GM12878 (cell line): ENCODE results near the gene IQGAP2. TPM values are rescaled to one million over a fixed set of nuclear protein-coding genes. Genes with fewer than 3 reads are reported as not detected.

Experiments used
- ATAC-seq: fragments of 200-7000 bp; cut with Tn5 transposase; 3 replicates; pipeline ENCODE4 v1.9.1; 2020; ENCODE audit warnings: mild to moderate bottlenecking, moderate library complexity
- BruUV-seq: library from RNA; stranded (reverse); fragments of 400-500 nt; replicated peaks from 2 replicates; lab custom pipeline; 2021; lab: Mats Ljungman, UMichigan
- CTCF ChIA-PET: fragments of 300-600 bp; sonication (Branson Sonifier 250); formaldehyde crosslinking; extraction: SDS; loops from one replicate; lab custom pipeline; 2021; ENCODE audit warnings: inconsistent platforms; lab: Yijun Ruan, JAX
- POLR2A ChIA-PET: fragments of 350-600 bp; formaldehyde crosslinking; extraction: SDS; loops from one replicate; lab custom pipeline; 2021; ENCODE audit warnings: inconsistent platforms; lab: Charles Lee
- RAD21 ChIA-PET: fragments of 300-600 bp; sonication (Branson Sonifier 250); formaldehyde crosslinking; loops from one replicate; lab custom pipeline; 2023; ENCODE audit warnings: antibody characterized with exemption; ENCODE audit not compliant: unreplicated experiment; lab: Charles Lee
- SMC1A ChIA-PET: fragments of 300-600 bp; sonication (Branson Sonifier 250); formaldehyde crosslinking; loops from one replicate; lab custom pipeline; 2023; ENCODE audit not compliant: unreplicated experiment, uncharacterized antibody; lab: Charles Lee
- DNase-seq: peaks from one replicate; pipeline ENCODE4 v3.0.0-alpha.2; 2011; ENCODE audit warnings: low read depth, low spot score
- FAIRE-seq: peaks from 3 replicates; lab custom pipeline; 2011; peaks lifted over from hg19 to GRCh38; lab: Jason Lieb, UNC
- H2AFZ ChIP-seq: 2 replicates; pipeline ENCODE4 v1.6.0; 2011; ENCODE audit warnings: low read depth, low read length, control low read depth; ENCODE audit not compliant: control insufficient read depth
- H3K27ac ChIP-seq: 2 replicates; pipeline ENCODE4 v1.5.1; 2011; ENCODE audit warnings: control low read depth; ENCODE audit not compliant: control insufficient read depth, insufficient read depth
- H3K27me3 ChIP-seq, 2 experiments: replicated peaks in 1 of 2; 2 replicates each; pipeline versions ENCODE4 v1.6.0 to v1.6.1; 2011; ENCODE audit warnings: low read length in 1 of 2; ENCODE audit not compliant: control insufficient read depth in 2 of 2, insufficient read depth in 2 of 2
- H3K36me3 ChIP-seq, 2 experiments: 2 replicates each; pipeline ENCODE4 v1.5.1; 2011; ENCODE audit warnings: low read length in 1 of 2; ENCODE audit not compliant: control insufficient read depth in 2 of 2, insufficient read depth in 2 of 2
- H3K4me1 ChIP-seq: 2 replicates; pipeline ENCODE4 v1.6.1; 2011; ENCODE audit warnings: mild to moderate bottlenecking, low read length, moderate library complexity, mixed read lengths; ENCODE audit not compliant: control insufficient read depth, insufficient read depth
- H3K4me2 ChIP-seq: 2 replicates; pipeline ENCODE4 v1.6.0; 2011; ENCODE audit warnings: control low read depth; ENCODE audit not compliant: control insufficient read depth, insufficient read depth
- H3K4me3 ChIP-seq: fragments of 200-600 bp; sonication (generic); 2 replicates; pipeline ENCODE4 v1.5.1; 2016
- H3K79me2 ChIP-seq: 2 replicates; pipeline ENCODE4 v1.6.0; 2011; ENCODE audit warnings: low read length; ENCODE audit not compliant: control insufficient read depth, insufficient read depth
- H3K9ac ChIP-seq: 2 replicates; pipeline ENCODE4 v1.8.0; 2011; ENCODE audit warnings: low read length, control low read depth, mixed read lengths; ENCODE audit not compliant: control insufficient read depth, insufficient read depth
- H3K9me3 ChIP-seq: replicated peaks from 3 replicates; pipeline ENCODE4 v1.5.1; 2011; ENCODE audit warnings: mild to moderate bottlenecking, low read length; ENCODE audit not compliant: control insufficient read depth, insufficient read depth
- H4K20me1 ChIP-seq: 2 replicates; pipeline ENCODE4 v1.6.0; 2011; ENCODE audit not compliant: control insufficient read depth, insufficient read depth
- BACH1 ChIP-seq: fragments of 450-650 bp; IDR thresholded peaks from 2 replicates; pipeline ENCODE4 v1.6.1; 2017; ENCODE audit warnings: mild to moderate bottlenecking, borderline replicate concordance
- CHD1 ChIP-seq: IDR thresholded peaks from 2 replicates; pipeline ENCODE4 v1.6.1; 2012; ENCODE audit warnings: low read depth, low read length, improper control_type of control experiment
- FOXM1 ChIP-seq: IDR thresholded peaks from 2 replicates; pipeline ENCODE4 v1.6.1; 2012; ENCODE audit warnings: low read depth, mild to moderate bottlenecking, inconsistent platforms, low read length, moderate library complexity
- MTA2 ChIP-seq: fragments of 450-650 bp; IDR thresholded peaks from 2 replicates; pipeline ENCODE4 v1.6.1; 2016; ENCODE audit warnings: low read depth, mild to moderate bottlenecking, moderate library complexity
- RB1 ChIP-seq: fragments of 450-650 bp; formaldehyde crosslinking; IDR thresholded peaks from 2 replicates; pipeline ENCODE4 v1.6.1; 2017; ENCODE audit warnings: mild to moderate bottlenecking, borderline replicate concordance
- RELA ChIP-seq: fragments of 450-650 bp; IDR thresholded peaks from 2 replicates; pipeline ENCODE4 v1.8.0; 2014; ENCODE audit warnings: borderline replicate concordance; ENCODE audit not compliant: partially characterized antibody
- RFX5 ChIP-seq: IDR thresholded peaks from 2 replicates; pipeline ENCODE4 v1.6.1; 2011; ENCODE audit warnings: low read depth, low read length, improper control_type of control experiment
- SRF ChIP-seq, 2 experiments: IDR thresholded peaks; 2 replicates each; pipeline ENCODE4 v1.6.1; 2011; ENCODE audit warnings: low read depth in 2 of 2, low read length in 2 of 2, mild to moderate bottlenecking in 1 of 2, moderate library complexity in 1 of 2
- STAT1 ChIP-seq: fragments of 450-650 bp; conservative IDR thresholded peaks from 2 replicates; pipeline ENCODE4 v1.6.1; 2014; ENCODE audit warnings: antibody characterized with exemption, mild to moderate bottlenecking
- TCF12 ChIP-seq: IDR thresholded peaks from 2 replicates; pipeline ENCODE4 v1.6.1; 2011; ENCODE audit warnings: low read depth, mild to moderate bottlenecking, low read length
- TCF3 ChIP-seq: IDR thresholded peaks from 2 replicates; pipeline ENCODE4 v1.6.1; 2012; ENCODE audit warnings: low read depth, mild to moderate bottlenecking, low read length, borderline replicate concordance; ENCODE audit not compliant: insufficient read depth
- TCF7 ChIP-seq: IDR thresholded peaks from 2 replicates; pipeline ENCODE4 v1.6.1; 2014; ENCODE audit warnings: antibody characterized with exemption, borderline replicate concordance
- ZZZ3 ChIP-seq: IDR thresholded peaks from 2 replicates; pipeline ENCODE4 v1.6.1; 2011; ENCODE audit warnings: low read depth; ENCODE audit not compliant: control insufficient read depth, insufficient read length
- WGBS: methylation state at CpG from one replicate; pipeline ENCODE4 v1.1.6; 2016; ENCODE audit warnings: low lambda C conversion rate; ENCODE audit not compliant: insufficient replicate concordance, insufficient coverage; ENCODE audit errors: missing lambda C conversion rate; 5-methylcytosine and 5-hydroxymethylcytosine counted together
- in situ Hi-C: fragments of 300-500 bp; cut with MboI; formaldehyde crosslinking; loops from 9 replicates; pipeline ENCODE4 v1.14.3; 2018; ENCODE audit warnings: mixed read lengths
- intact Hi-C: fragments of 100-400 bp; cut with micrococcal nuclease; formaldehyde crosslinking; loops from one replicate; pipeline ENCODE4 v1.14.2; 2022; ENCODE audit not compliant: unreplicated experiment
- polyA plus RNA-seq, 11 experiments: library from polyadenylated mRNA; depleted of rRNA in 4 of 11; unstranded in 6 of 11; stranded (reverse) in 5 of 11; fragments of >200 nt; fragmentation: Nextera tagmentation in 4 of 11; fragmentation: Illumina TruSeq in 1 of 11; extraction: Ambion mirVana in 4 of 11; extraction: Trizol in 1 of 11; gene quantifications; 1 replicate in 1 of 11; 2 replicates in 10 of 11; pipeline versions ENCODE4 v1.2.1 to v1.2.3, GENCODE V29; 2011 to 2016; ENCODE audit warnings: inconsistent platforms in 2 of 11, missing spikeins in 2 of 11, low read depth in 1 of 11
- total RNA-seq, 4 experiments: library from RNA; depleted of rRNA in 3 of 4; stranded (reverse); fragments of >200 nt in 3 of 4; fragmentation: Illumina TruSeq in 1 of 4; extraction: Trizol in 1 of 4; gene quantifications; 2 replicates each; pipeline versions ENCODE4 v1.2.1 to v1.2.3, GENCODE V29; 2013 to 2021
- TF ChIP-seq, protein P1 (sequence below): fragments of 450-650 bp; IDR thresholded peaks from 2 replicates; pipeline ENCODE4 v1.6.1; 2017; ENCODE audit warnings: borderline replicate concordance
- TF ChIP-seq, protein P2 (sequence below): fragments of 450-650 bp; IDR thresholded peaks from 2 replicates; pipeline ENCODE4 v1.6.1; 2017; ENCODE audit warnings: mild to moderate bottlenecking
- TF ChIP-seq, protein P3 (sequence below): fragments of 450-650 bp; IDR thresholded peaks from 2 replicates; pipeline ENCODE4 v1.6.1; 2014; ENCODE audit warnings: mild to moderate bottlenecking
- TF ChIP-seq, protein P4 (sequence below): IDR thresholded peaks from 2 replicates; pipeline ENCODE4 v1.6.1; 2011; ENCODE audit warnings: borderline replicate concordance, low read depth, mild to moderate bottlenecking, moderate library complexity, low read length; ENCODE audit not compliant: insufficient read depth, poor library complexity, severe bottlenecking
- TF ChIP-seq, protein P5 (sequence below): IDR thresholded peaks from 2 replicates; pipeline ENCODE4 v1.6.1; 2011; ENCODE audit warnings: low read depth, mild to moderate bottlenecking, low read length, moderate library complexity, borderline replicate concordance; ENCODE audit errors: extremely low read depth

IQGAP2 gene
- total and polyA plus RNA-seq, 10 of the 15 experiments (the other 5 are each of a cell fraction or from before 2014, with no cell fraction given): 14.5 to 41.4 (median 21.8) TPM

DNA sequence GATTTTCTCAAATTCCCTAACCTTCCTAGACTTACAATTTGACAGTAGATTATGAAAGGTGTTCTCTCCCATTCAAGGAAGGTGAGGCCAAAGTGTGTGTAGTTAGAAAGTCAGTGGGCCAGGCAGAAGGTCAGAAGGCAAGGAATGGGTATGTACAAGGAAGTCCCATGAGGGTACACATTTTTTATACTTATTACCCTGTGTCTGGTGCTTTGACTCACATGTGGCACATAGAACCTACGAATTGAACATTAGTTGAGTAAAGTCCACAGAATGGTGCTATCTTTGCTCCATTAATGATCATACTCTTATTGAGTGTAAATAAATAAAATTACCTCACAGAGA is 55.4 kb downstream of the IQGAP2 start (continued):
- TF ChIP-seq, protein P1, sequence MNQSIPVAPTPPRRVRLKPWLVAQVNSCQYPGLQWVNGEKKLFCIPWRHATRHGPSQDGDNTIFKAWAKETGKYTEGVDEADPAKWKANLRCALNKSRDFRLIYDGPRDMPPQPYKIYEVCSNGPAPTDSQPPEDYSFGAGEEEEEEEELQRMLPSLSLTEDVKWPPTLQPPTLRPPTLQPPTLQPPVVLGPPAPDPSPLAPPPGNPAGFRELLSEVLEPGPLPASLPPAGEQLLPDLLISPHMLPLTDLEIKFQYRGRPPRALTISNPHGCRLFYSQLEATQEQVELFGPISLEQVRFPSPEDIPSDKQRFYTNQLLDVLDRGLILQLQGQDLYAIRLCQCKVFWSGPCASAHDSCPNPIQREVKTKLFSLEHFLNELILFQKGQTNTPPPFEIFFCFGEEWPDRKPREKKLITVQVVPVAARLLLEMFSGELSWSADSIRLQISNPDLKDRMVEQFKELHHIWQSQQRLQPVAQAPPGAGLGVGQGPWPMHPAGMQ: no peak
- TF ChIP-seq ZZZ3: no peak
- TF ChIP-seq CHD1: no peak

DNA sequence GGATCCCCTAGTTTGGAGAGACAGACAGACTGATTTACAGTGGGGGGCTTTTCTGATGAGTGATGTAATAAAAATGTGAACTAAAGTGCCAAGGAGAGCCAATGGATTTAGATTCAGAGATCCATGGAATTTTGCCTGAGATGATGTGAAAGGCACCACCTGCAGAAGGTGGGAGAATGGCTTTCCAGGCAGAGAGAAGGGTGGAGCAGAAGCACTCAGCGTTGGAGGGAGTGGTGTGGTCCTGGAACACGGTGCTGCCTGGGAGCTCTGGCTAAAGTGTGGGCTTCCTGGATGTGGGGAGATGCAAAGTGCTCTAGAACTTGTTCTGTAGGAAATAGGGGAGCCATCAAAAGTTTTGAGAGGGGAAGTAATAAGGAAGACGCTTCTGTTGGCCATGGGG is 57.0 kb downstream of the IQGAP2 start:
- Histone ChIP-seq H3K4me3 (no peak overlapping the region), H3K36me3 (peaks cover 0 to 4% of the 10 kb centered on the region in 2 experiments; a peak in 1 of 4 replicates), H3K9me3 (no peaks in the 10 kb centered on the region), H3K9ac (no peak overlapping the region), H3K27ac (no peak overlapping the region), H3K4me2 (no peak overlapping the region), H3K27me3 (no peaks in the 10 kb centered on the region), H3K4me1 (no peaks in the 10 kb centered on the region), H4K20me1 (no peaks in the 10 kb centered on the region), H2AFZ (no peak overlapping the region), H3K79me2 (no peaks in the 10 kb centered on the region)
- BruUV-seq: no TSS peak
- CTCF ChIA-PET: no interaction called here
- POLR2A ChIA-PET: no interaction called here
- intact Hi-C loops: no loop called here
- SMC1A ChIA-PET: no interaction called here
- no peak for FAIRE-seq
- 85% methylated on average over 3 of the region's 3 CpGs for WGBS
- DNase-seq: no peak
- no peak for ATAC-seq
- in situ Hi-C loops: no loop called here
- RAD21 ChIA-PET: no interaction called here
- no peak for TF ChIP-seq TCF3
- no peak for TF ChIP-seq TCF7
- no peak for TF ChIP-seq SRF (IDR thresholded peaks at IDR 0.05; ENCODE audit: low read depth in 2 of 2, low read length in 2 of 2)
- TF ChIP-seq, protein P2, sequence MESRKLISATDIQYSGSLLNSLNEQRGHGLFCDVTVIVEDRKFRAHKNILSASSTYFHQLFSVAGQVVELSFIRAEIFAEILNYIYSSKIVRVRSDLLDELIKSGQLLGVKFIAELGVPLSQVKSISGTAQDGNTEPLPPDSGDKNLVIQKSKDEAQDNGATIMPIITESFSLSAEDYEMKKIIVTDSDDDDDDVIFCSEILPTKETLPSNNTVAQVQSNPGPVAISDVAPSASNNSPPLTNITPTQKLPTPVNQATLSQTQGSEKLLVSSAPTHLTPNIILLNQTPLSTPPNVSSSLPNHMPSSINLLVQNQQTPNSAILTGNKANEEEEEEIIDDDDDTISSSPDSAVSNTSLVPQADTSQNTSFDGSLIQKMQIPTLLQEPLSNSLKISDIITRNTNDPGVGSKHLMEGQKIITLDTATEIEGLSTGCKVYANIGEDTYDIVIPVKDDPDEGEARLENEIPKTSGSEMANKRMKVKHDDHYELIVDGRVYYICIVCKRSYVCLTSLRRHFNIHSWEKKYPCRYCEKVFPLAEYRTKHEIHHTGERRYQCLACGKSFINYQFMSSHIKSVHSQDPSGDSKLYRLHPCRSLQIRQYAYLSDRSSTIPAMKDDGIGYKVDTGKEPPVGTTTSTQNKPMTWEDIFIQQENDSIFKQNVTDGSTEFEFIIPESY: no peak
- no peak for TF ChIP-seq RB1
- no peak for TF ChIP-seq FOXM1
- TF ChIP-seq, protein P3, sequence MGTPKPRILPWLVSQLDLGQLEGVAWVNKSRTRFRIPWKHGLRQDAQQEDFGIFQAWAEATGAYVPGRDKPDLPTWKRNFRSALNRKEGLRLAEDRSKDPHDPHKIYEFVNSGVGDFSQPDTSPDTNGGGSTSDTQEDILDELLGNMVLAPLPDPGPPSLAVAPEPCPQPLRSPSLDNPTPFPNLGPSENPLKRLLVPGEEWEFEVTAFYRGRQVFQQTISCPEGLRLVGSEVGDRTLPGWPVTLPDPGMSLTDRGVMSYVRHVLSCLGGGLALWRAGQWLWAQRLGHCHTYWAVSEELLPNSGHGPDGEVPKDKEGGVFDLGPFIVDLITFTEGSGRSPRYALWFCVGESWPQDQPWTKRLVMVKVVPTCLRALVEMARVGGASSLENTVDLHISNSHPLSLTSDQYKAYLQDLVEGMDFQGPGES: no peak
- no peak for TF ChIP-seq RELA
- no peak for TF ChIP-seq STAT1
- TF ChIP-seq, protein P4, sequence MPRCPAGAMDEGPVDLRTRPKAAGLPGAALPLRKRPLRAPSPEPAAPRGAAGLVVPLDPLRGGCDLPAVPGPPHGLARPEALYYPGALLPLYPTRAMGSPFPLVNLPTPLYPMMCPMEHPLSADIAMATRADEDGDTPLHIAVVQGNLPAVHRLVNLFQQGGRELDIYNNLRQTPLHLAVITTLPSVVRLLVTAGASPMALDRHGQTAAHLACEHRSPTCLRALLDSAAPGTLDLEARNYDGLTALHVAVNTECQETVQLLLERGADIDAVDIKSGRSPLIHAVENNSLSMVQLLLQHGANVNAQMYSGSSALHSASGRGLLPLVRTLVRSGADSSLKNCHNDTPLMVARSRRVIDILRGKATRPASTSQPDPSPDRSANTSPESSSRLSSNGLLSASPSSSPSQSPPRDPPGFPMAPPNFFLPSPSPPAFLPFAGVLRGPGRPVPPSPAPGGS: no peak
- no peak for TF ChIP-seq TCF12
- TF ChIP-seq RFX5: no peak
- TF ChIP-seq, protein P5, sequence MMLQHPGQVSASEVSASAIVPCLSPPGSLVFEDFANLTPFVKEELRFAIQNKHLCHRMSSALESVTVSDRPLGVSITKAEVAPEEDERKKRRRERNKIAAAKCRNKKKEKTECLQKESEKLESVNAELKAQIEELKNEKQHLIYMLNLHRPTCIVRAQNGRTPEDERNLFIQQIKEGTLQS: no peak
- no peak for TF ChIP-seq MTA2
- no peak for TF ChIP-seq BACH1
